Tibial nerve (tissue), 4 donors: ENCODE results near the gene BACH1.

ENCODE experiments used
- EP300 ChIP-seq, 2 donors: sonication (generic); formaldehyde crosslinking; IDR thresholded peaks; one replicate each; pipeline ENCODE4 v1.6.1; 2017; ENCODE audit warnings: antibody characterized with exemption in 2 of 2, mild to moderate bottlenecking in 1 of 2
- POLR2A ChIP-seq, 2 donors: fragments of 450-650 bp; IDR thresholded peaks; one replicate each; pipeline ENCODE4 v1.6.1; 2017; ENCODE audit warnings: antibody characterized with exemption in 2 of 2, mild to moderate bottlenecking in 2 of 2, moderate library complexity in 2 of 2
- TF ChIP-seq, protein P1 (sequence below), 5 experiments: fragments of 200-600 bp in 3 of 5; fragments of 450-650 bp in 2 of 5; sonication (generic) in 3 of 5; IDR thresholded peaks; one replicate each; pipeline ENCODE4 v1.5.1; 2016 to 2019; ENCODE audit warnings: antibody characterized with exemption in 5 of 5, mild to moderate bottlenecking in 3 of 5, moderate library complexity in 2 of 5

DNA sequence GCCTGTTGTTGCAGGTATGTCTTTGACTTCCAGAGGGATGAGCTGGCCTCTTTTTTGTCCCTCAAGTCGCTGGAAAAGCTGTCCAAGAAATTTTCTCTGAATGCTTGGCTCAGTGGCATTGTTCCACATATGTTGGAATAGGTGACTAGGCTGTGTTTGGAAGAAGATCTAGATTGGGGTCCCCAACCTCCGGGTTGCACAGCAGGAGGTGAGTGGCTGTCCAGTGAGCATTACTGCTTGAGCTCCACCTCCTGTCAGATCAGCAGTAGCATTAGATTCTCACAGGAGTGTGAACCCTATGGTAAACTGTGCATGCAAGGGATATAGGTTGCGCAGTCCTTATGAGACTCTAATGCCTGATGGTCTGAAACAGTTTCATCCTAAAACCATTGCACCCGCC is 18.1 kb downstream of the BACH1 start:
- TF ChIP-seq, protein P1, sequence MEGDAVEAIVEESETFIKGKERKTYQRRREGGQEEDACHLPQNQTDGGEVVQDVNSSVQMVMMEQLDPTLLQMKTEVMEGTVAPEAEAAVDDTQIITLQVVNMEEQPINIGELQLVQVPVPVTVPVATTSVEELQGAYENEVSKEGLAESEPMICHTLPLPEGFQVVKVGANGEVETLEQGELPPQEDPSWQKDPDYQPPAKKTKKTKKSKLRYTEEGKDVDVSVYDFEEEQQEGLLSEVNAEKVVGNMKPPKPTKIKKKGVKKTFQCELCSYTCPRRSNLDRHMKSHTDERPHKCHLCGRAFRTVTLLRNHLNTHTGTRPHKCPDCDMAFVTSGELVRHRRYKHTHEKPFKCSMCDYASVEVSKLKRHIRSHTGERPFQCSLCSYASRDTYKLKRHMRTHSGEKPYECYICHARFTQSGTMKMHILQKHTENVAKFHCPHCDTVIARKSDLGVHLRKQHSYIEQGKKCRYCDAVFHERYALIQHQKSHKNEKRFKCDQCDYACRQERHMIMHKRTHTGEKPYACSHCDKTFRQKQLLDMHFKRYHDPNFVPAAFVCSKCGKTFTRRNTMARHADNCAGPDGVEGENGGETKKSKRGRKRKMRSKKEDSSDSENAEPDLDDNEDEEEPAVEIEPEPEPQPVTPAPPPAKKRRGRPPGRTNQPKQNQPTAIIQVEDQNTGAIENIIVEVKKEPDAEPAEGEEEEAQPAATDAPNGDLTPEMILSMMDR (IDR thresholded peaks at IDR 0.05): no peak
- TF ChIP-seq POLR2A (IDR thresholded peaks at IDR 0.05): no peak
- TF ChIP-seq EP300 (IDR thresholded peaks at IDR 0.05): no peak
